Endothelial cell (in vitro differentiated cells): ENCODE data around the gene MDK. TPM values are rescaled to one million over a fixed set of nuclear protein-coding genes. Genes with fewer than 3 reads are reported as not detected.

Experiments
- DNase-seq: peaks from one replicate; pipeline ENCODE4 v3.0.0; 2021; ENCODE audit warnings: low spot score
- H3K27ac Mint-ChIP-seq: one replicate; pipeline ENCODE4 v1.8.0; 2021; ENCODE audit warnings: mixed read lengths, inconsistent platforms; ENCODE audit not compliant: unreplicated experiment
- H3K27me3 Mint-ChIP-seq: one replicate; pipeline ENCODE4 v1.8.0; 2021; ENCODE audit warnings: mild to moderate bottlenecking, moderate library complexity, mixed read lengths, inconsistent platforms; ENCODE audit not compliant: unreplicated experiment
- H3K36me3 Mint-ChIP-seq: one replicate; pipeline ENCODE4 v1.8.0; 2021; ENCODE audit warnings: mild to moderate bottlenecking, low read depth, mixed read lengths, inconsistent platforms; ENCODE audit not compliant: unreplicated experiment
- H3K4me1 Mint-ChIP-seq: one replicate; pipeline ENCODE4 v1.8.0; 2021; ENCODE audit warnings: mild to moderate bottlenecking, mixed read lengths, inconsistent platforms; ENCODE audit not compliant: unreplicated experiment
- H3K4me3 Mint-ChIP-seq: one replicate; pipeline ENCODE4 v1.8.0; 2021; ENCODE audit warnings: mild to moderate bottlenecking, mixed read lengths, inconsistent platforms; ENCODE audit not compliant: unreplicated experiment
- H3K9me3 Mint-ChIP-seq: one replicate; pipeline ENCODE4 v1.8.0; 2021; ENCODE audit warnings: mixed read lengths, inconsistent platforms; ENCODE audit not compliant: unreplicated experiment
- CTCF ChIP-seq: fragments of 200-600 bp; sonication (generic); IDR thresholded peaks from one replicate; pipeline ENCODE4 v1.5.0; 2021; ENCODE audit warnings: antibody characterized with exemption; ENCODE audit not compliant: unreplicated experiment
- total RNA-seq: library from RNA; stranded (reverse); fragmentation: NEBNext Ultra II Directional; extraction: Animal tissue kit (Norgen Biotek cat#: 25700); gene quantifications from one replicate; pipeline ENCODE4 v1.2.1, GENCODE V29; 2021; ENCODE audit not compliant: unreplicated experiment

Gene MDK
- total RNA-seq, 1 donor from 2014 or later, result 553 TPM

GRCh38 chr11:46407635-46408034 lies 26.2 kb downstream of the MDK start:
- Mint-ChIP-seq H3K27me3 (peaks cover 11% of the 10 kb centered on the region), H3K36me3 (peaks cover 22% of the 10 kb centered on the region), H3K4me3 (peak overlapping the region; percentile 28), H3K27ac (no peak overlapping the region), H3K9me3 (no peaks in the 10 kb centered on the region), H3K4me1 (no peaks in the 10 kb centered on the region)
- no peak for TF ChIP-seq CTCF
- DNase-seq, result no peak

- no peaks in the 10 kb centered on the region for H3K4me1 Mint-ChIP-seq
- no peak overlapping the region for H3K27ac Mint-ChIP-seq
- no peak overlapping the region for H3K4me3 Mint-ChIP-seq
- peaks cover 18% of the 10 kb centered on the region for H3K36me3 Mint-ChIP-seq
- peaks cover 11% of the 10 kb centered on the region for H3K27me3 Mint-ChIP-seq
- no peak for DNase-seq
- H3K9me3 Mint-ChIP-seq, result no peaks in the 10 kb centered on the region
- TF ChIP-seq CTCF, result no peak
Observed at GRCh38 chr11:46408407-46408986, 27.0 kb downstream of the MDK start.

GRCh38 chr11:46410021-46410420 lies 28.6 kb downstream of the MDK start:
- H3K27ac Mint-ChIP-seq, result peak overlapping the region; percentile 52
- no peak for TF ChIP-seq CTCF
- H3K9me3 Mint-ChIP-seq, result no peaks in the 10 kb centered on the region
- H3K4me3 Mint-ChIP-seq, result no peak overlapping the region
- DNase-seq, result peak; percentile 23
- peaks cover 9% of the 10 kb centered on the region for H3K27me3 Mint-ChIP-seq
- peaks cover 17% of the 10 kb centered on the region for H3K36me3 Mint-ChIP-seq
- no peaks in the 10 kb centered on the region for H3K4me1 Mint-ChIP-seq

GRCh38 chr11:46413760-46414465 lies 32.4 kb downstream of the MDK start:
- H3K4me3 Mint-ChIP-seq, result no peak overlapping the region
- DNase-seq, result no peak
- TF ChIP-seq CTCF, result no peak
- peaks cover 6% of the 10 kb centered on the region for H3K27me3 Mint-ChIP-seq
- no peaks in the 10 kb centered on the region for H3K9me3 Mint-ChIP-seq
- peaks cover 21% of the 10 kb centered on the region for H3K36me3 Mint-ChIP-seq
- peak overlapping the region; percentile 3 for H3K27ac Mint-ChIP-seq
- peaks cover 6% of the 10 kb centered on the region for H3K4me1 Mint-ChIP-seq

GRCh38 chr11:46414466-46414796 lies 33.0 kb downstream of the MDK start:
- Mint-ChIP-seq H3K4me1 (peaks cover 8% of the 10 kb centered on the region), H3K27ac (peak overlapping the region; percentile 3), H3K4me3 (no peak overlapping the region), H3K9me3 (no peaks in the 10 kb centered on the region), H3K27me3 (peaks cover 6% of the 10 kb centered on the region), H3K36me3 (peaks cover 21% of the 10 kb centered on the region)
- TF ChIP-seq CTCF, result no peak
- no peak for DNase-seq
